ENCODE measurements around the gene ZNF205.

DNA sequence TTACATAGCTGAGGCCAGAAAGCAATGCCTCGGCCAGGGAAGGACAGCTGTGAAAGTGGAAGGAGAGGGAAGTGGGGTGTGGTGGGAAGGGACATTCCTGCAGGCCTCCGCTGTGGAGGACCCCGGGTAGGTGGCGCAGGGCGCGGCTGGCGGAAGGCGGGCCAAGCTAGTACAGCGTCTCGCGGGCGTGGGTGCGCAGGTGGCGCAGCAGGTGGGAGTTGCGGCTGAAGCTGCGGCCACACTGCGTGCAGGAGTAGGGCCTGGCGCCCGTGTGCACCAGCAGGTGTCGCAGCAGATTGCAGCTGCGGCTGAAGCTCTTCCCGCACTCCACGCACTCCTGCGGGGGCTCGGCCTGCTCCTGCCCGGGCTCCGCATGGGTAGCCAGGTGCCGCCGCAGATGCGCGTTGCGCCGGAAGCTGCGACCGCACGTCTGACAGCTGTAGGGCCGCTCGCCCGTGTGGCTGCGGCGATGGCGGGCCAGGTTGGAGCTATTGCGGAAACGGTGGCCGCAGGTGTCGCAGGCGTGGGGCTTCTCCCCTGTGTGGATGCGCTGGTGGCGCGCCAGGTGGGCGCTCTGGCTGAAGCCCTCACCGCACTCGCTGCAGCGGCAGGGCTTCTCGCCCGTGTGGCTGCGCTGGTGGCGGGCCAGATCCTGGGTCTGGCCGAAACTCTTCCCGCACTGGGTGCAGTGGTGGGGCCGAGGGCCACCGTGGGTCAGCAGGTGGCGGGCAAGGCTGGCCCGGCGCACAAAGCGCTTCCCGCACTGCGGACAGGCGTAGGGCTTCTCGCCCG lies 23.3 kb upstream of the ZNF205 start:
- TF ChIP-seq, protein P1, sequence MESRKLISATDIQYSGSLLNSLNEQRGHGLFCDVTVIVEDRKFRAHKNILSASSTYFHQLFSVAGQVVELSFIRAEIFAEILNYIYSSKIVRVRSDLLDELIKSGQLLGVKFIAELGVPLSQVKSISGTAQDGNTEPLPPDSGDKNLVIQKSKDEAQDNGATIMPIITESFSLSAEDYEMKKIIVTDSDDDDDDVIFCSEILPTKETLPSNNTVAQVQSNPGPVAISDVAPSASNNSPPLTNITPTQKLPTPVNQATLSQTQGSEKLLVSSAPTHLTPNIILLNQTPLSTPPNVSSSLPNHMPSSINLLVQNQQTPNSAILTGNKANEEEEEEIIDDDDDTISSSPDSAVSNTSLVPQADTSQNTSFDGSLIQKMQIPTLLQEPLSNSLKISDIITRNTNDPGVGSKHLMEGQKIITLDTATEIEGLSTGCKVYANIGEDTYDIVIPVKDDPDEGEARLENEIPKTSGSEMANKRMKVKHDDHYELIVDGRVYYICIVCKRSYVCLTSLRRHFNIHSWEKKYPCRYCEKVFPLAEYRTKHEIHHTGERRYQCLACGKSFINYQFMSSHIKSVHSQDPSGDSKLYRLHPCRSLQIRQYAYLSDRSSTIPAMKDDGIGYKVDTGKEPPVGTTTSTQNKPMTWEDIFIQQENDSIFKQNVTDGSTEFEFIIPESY (IDR thresholded peaks at IDR 0.05): no peak
- TF ChIP-seq SIN3A (IDR thresholded peaks at IDR 0.05; ENCODE audit: low read depth, low read length) (no peak), CHD4 (IDR thresholded peaks at IDR 0.05) (no peak), HDAC2 (IDR thresholded peaks at IDR 0.05) (no peak), NFYB (IDR thresholded peaks at IDR 0.05; ENCODE audit: insufficient read depth, low read depth, low read length) (no peak)
- TF ChIP-seq, protein P2, sequence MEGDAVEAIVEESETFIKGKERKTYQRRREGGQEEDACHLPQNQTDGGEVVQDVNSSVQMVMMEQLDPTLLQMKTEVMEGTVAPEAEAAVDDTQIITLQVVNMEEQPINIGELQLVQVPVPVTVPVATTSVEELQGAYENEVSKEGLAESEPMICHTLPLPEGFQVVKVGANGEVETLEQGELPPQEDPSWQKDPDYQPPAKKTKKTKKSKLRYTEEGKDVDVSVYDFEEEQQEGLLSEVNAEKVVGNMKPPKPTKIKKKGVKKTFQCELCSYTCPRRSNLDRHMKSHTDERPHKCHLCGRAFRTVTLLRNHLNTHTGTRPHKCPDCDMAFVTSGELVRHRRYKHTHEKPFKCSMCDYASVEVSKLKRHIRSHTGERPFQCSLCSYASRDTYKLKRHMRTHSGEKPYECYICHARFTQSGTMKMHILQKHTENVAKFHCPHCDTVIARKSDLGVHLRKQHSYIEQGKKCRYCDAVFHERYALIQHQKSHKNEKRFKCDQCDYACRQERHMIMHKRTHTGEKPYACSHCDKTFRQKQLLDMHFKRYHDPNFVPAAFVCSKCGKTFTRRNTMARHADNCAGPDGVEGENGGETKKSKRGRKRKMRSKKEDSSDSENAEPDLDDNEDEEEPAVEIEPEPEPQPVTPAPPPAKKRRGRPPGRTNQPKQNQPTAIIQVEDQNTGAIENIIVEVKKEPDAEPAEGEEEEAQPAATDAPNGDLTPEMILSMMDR (IDR thresholded peaks at IDR 0.05 in 2 of 3, conservative IDR thresholded peaks at IDR 0.05 in 1 of 3; ENCODE audit: control insufficient read depth in 2 of 3, extremely low read depth in 1 of 3, insufficient read depth in 1 of 3, low read depth in 3 of 3, low read length in 3 of 3): no peak

Data from GM12878 (cell line).